ENCODE data around the gene PARM1.

PARM1 gene

GRCh38 chr4:74932832-74933561 lies at the start of gene PARM1:
PARM1 (plus strand) TSS chr4:74933116; CDS start chr4:74933328, 212 bp downstream.
- DNase-seq (ENCODE audit: low read depth), result peak; percentile 11

- DNase-seq (ENCODE audit: low read depth), result no peak
Measured at GRCh38 chr4:74884266-74884665, 48.6 kb upstream of the PARM1 start.

- DNase-seq (ENCODE audit: low read depth), result no peak
Measured at GRCh38 chr4:74886484-74886883, 46.4 kb upstream of the PARM1 start.

- DNase-seq (ENCODE audit: low read depth), result no peak
Measured at GRCh38 chr4:74890341-74890740, 42.6 kb upstream of the PARM1 start.

- DNase-seq (ENCODE audit: low read depth), result no peak
Measured at GRCh38 chr4:74891037-74891436, 41.9 kb upstream of the PARM1 start.

GRCh38 chr4:74893171-74893570 lies 39.7 kb upstream of the PARM1 start:
- no peak for DNase-seq (ENCODE audit: low read depth)

- DNase-seq (ENCODE audit: low read depth), result no peak
Measured at GRCh38 chr4:74896595-74896994, 36.3 kb upstream of the PARM1 start.

- no peak for DNase-seq (ENCODE audit: low read depth)
Measured at GRCh38 chr4:74897386-74897785, 35.5 kb upstream of the PARM1 start.

GRCh38 chr4:74900862-74901261 lies 32.1 kb upstream of the PARM1 start:
- DNase-seq (ENCODE audit: low read depth), result no peak

- no peak for DNase-seq (ENCODE audit: low read depth)
Measured at GRCh38 chr4:74904509-74905065, 28.3 kb upstream of the PARM1 start.

GRCh38 chr4:74906771-74907170 lies 26.1 kb upstream of the PARM1 start:
- no peak for DNase-seq (ENCODE audit: low read depth)

GRCh38 chr4:74919783-74920182 lies 13.1 kb upstream of the PARM1 start:
- no peak for DNase-seq (ENCODE audit: low read depth)

GRCh38 chr4:74920704-74921103 lies 12.2 kb upstream of the PARM1 start:
- DNase-seq (ENCODE audit: low read depth), result no peak

- DNase-seq (ENCODE audit: low read depth), result no peak
Measured at GRCh38 chr4:74921490-74921889, 11.4 kb upstream of the PARM1 start.

- DNase-seq (ENCODE audit: low read depth), result no peak
Measured at GRCh38 chr4:74926007-74926406, 6.9 kb upstream of the PARM1 start.

GRCh38 chr4:74930162-74930561 lies 2.8 kb upstream of the PARM1 start:
- DNase-seq (ENCODE audit: low read depth), result no peak

GRCh38 chr4:74931376-74931775 lies 1.5 kb upstream of the PARM1 start:
- no peak for DNase-seq (ENCODE audit: low read depth)

GRCh38 chr4:74932010-74932409 lies 906 bp upstream of the PARM1 start:
- no peak for DNase-seq (ENCODE audit: low read depth)

GRCh38 chr4:74933562-74934015 lies 673 bp downstream of the PARM1 start:
- no peak for DNase-seq (ENCODE audit: low read depth)

GRCh38 chr4:74934016-74934831 lies 1.3 kb downstream of the PARM1 start:
- no peak for DNase-seq (ENCODE audit: low read depth)

GRCh38 chr4:74934888-74935287 lies 2.0 kb downstream of the PARM1 start:
- DNase-seq (ENCODE audit: low read depth), result no peak

- no peak for DNase-seq (ENCODE audit: low read depth)
Measured at GRCh38 chr4:74941123-74941522, 8.2 kb downstream of the PARM1 start.
